ENCODE measurements around the gene FNTB.

Gene FNTB

DNA sequence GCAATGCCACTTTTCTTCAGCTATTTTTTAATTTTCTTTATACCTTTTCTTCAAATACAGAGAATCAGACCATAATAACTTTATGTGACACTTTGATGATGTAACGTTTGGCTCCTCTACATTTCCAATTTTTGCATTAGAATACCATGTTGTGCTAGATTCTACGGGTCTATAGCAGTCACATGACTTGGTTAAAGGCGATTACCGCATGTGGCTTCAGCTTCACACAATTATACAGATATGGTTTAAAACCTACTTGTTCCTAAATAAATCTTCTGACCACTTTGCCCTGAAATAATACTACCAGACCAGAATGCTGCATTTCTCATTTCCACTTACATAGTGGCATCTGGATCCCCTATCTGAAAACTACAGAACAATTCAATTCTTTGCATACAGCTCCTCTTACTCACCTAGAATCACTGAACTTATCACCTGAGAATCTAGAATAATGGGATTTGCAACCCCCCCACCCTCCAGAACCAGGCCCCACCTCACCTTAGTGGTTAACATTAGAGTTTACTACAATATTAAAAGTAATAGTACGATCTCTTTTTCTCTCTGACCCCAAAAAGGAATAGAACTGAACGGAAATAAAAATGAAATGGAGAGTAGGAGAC, 114.3 kb downstream of the FNTB start:
- intact Hi-C loops (cut with DNase I) = loop anchor here (5.0 to 10.0 kb wide), 2 partner anchors 116 to 311 kb away; partner anchors contain the start of genes FNTB and FUT8
- DNase-seq = no peak

DNA sequence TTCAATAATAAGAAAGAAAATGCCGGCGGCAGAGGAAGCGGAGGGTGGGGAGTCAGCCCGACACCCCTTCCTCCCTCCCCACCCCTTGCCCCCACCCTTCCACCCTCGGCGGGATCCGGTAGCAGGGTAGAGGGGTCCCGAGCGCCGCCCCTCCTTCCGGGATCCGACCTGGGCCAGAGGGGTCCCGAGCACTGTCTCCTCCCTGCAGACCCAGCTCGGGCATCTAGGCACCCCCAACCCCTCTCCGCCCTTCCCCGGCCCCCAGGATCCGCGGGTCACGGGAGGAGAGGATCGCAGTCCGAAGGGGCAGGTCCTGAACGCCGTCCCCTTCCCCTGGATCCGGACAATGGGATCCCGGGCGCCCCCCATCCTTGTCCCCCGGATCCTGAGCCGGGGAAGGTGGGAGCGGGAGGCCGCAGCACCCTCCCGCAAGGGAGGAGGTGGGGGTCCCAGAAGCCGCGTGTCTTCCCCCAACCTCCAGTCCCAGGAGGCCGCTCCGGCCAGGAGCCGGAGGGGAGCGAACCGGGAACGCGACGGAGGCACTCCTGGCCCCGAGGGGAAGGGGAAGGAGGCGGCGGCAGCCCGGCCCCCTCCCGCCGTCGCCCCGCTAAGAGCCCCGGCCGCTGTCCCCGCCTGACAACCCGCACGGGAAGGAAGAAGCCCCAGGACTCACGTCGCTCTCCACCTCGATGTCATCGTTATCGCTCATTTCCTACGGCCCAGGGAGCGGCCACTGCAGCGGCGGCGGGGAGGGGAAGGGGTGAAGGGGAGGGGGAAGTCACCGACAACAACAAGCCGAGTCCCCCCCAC, 115.1 kb downstream of the FNTB start:
- intact Hi-C loops (cut with DNase I) = loop anchor here (5.0 to 10.0 kb wide), 2 partner anchors 117 to 310 kb away; partner anchors contain the start of genes FNTB and FUT8
- DNase-seq = peak in 8 of 42 donors; percentile 4 to 33 (median 13)

DNA sequence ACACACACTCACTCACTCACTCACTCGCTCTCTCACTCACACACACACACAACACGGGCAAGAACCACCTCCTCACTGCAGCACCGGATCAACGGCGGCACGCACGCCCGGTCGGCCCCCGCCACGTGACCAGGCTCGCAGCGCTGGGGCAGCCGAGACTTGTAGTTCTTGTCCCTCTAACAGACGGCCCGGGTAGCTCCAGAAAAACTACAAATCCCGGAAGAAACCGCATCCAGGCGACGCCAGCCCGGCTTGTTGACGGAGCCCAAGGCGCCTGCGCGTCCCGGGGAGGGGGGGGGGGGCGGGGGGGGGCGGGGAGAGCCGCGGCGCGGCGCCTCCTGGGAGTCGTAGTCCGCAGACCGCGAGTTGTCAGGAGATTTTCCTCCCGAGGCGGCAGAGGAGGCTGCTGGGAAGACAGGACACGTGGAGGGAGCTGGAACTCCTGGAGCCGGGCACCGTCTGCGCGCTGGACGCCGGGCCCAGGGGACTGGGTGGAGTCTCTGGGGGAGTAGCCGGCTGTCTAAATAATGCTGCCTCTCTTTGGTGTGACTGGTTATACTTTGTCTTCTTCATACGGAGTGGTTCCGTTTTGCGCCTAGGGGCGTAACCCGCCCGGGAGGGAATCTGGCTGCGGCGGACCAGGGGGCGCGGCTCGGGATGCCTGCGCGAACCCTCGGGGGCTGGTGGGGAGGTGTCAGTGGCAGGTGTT, 115.9 kb downstream of the FNTB start, which contains the start of gene MAX:
Gene MAX (minus strand): TSS at position 77 of the 709 bp plus-strand sequence. CDS start 178 bp downstream, outside the sequence.
- intact Hi-C loops (cut with DNase I) = loop anchor here (5.0 to 10.0 kb wide), 2 partner anchors 118 to 310 kb away; partner anchors contain the start of genes FNTB and FUT8
- peak; percentile 98 to 100 (median 99) for DNase-seq

DNA sequence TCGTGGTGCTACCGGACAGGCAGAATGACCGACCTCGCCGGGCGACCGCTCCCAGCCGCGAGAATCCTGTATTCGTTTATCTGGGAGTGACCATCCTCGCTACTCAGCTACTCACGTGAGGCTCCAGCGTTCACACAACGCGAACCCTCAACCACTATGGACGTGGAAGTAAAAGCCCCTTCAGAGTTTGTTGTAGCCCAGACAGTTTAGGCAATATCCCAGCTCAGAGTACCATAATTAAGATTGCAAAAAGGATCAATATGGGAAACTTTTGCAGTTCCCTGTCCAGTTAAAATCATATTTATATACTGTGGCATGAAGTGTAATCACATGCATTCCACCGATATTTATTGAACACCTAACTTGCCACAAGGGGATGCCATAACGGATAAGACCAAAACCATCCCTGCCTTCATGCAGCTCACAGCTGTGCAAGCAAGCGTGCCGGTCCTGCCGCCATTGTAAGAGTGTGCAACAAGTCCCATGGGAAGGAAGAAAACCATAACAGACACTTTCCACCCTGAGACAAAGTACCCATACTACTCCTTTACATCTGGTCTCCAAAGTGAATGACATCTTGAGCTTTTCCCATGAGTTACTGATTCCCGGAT, 116.6 kb downstream of the FNTB start:
- peak in 8 of 42 donors; percentile 6 to 48 (median 26) for DNase-seq
- intact Hi-C loops (cut with DNase I) = loop anchor here (5.0 to 10.0 kb wide), 2 partner anchors 118 to 309 kb away; partner anchors contain the start of genes FNTB and FUT8

DNA sequence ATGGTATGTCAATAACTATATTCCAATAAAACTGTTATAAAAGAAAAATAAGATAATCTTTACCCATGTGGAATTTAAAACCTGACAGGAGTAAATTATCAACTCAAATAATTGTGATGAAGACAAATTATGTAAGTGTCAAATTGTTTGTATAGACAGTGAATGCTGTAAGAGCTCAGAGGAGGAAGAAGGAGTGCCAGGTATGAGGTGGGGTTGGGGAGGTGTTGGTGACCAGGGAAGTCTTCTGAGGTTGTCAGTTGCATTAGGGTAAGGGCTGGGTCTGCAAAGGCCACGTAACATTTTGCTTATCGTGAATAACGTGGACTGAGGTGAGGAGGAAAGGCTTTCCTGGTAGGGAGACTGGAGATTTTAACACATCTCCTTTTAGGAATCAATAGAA, 118.1 kb downstream of the FNTB start:
- DNase-seq = no peak

DNA sequence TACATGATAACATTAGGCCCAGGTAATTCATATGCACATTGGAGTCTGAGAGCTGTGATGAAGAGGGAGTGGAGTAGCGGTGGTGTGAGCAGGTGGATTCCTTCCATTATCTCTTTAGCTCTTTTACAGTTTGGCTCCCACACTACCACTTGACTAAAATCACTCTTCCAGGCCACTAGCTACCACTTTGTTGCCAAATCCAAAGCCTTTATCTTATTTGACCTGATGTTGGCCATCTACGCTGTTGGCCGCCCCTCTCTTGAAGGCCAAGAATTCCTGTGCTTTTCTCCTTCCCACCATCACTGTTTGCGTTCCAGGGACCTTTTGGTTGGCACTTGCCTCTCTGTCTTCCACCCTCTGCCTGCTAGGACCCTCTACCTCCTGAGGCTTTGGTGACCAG, 119.6 kb downstream of the FNTB start:
- no peak for DNase-seq

More for the DNA sequence above, 118.1 kb downstream of the FNTB start:
- intact Hi-C loops (cut with DNase I) = loop anchor here (5.0 to 10.0 kb wide), 2 partner anchors 120 to 308 kb away; partner anchors contain the start of genes FNTB and FUT8

DNA sequence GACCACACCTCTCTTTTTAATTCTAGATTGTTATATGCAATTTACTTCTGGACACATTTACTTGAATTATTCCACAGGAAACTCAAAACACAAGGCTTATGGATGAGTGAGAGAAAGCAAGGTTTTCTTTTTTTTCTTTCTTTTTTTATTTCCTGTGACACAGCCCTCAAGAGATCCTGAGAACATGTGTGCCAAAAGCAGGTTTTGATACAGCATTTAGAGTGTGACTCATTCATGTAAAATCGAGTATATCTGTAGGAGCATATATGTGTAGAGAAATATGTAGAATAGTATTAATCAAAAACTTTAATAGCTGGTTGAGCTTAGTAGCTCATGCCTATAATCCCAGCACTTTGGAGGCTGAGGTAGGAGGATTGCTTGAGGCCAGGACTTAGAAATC, 120.0 kb downstream of the FNTB start:
- DNase-seq = no peak
- intact Hi-C loops (cut with DNase I) = loop anchor here (10.0 kb wide), 1 partner anchor 122 kb away; the partner anchor contains the start of gene FNTB

More for the DNA sequence above, 119.6 kb downstream of the FNTB start:
- intact Hi-C loops (cut with DNase I) = loop anchor here (10.0 kb wide), 1 partner anchor 122 kb away; the partner anchor contains the start of gene FNTB

DNA sequence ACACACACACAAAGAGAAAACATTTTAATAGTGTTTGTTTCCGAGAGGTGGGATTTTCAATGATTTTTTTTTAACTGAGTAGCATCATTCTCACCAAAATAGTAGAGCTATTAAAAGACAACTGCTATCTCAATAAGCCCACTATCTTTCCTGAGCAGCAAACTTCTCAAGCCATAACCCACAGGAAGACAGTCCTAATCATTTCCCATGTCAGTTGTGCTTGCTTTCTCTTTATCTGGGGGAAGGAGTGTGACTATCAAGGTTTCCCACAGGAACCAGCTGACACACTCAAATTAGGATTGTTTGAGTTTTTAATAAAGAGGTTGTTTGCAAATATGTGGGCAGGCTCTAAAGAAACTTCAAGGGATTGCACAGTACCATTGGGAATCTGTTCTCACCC, 120.5 kb downstream of the FNTB start:
- intact Hi-C loops (cut with DNase I) = loop anchor here (10.0 kb wide), 1 partner anchor 122 kb away; the partner anchor contains the start of gene FNTB
- DNase-seq = no peak

DNA sequence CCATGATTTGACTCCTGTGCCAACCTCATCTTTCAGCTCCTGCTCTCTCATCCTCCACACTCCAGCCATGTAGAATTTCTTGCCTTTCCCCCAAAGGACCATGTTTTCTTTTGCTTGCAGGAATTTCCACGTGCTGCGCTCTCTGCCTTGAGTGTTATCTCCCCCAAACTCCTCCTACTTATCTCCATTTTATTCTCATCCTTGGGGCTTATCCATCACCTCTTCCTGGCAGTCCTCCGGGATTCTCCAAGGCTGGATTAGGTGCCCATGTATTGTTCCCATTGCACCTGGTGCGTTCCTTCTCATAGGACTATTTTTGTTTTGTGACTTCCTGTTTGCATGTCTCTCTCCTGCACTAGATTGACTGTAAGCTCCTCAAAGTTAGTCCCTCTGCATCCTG, 122.7 kb downstream of the FNTB start:
- DNase-seq = no peak
- intact Hi-C loops (cut with DNase I) = loop anchor here (10.0 kb wide), 1 partner anchor 125 kb away; the partner anchor contains the start of gene FNTB

DNA sequence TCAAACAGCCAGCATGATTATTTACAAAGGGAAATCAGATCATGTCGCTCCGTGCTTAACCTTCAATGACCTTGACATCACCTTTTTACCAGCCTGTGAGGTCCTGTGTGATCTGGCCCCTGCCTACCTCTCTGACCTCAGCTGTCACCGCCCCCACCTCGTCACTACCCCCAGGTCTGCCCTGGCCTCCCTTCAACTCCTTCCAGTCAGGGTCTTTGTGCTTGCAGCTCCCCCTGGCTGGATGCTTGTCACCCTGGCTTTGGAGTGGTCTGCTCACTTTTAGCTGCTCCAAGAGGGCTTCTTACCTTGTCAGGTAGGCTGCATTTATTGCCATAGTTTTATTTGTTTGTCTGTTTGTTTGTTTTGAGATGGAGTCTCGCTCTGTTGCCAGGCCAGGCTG, 123.8 kb downstream of the FNTB start:
- intact Hi-C loops (cut with DNase I) = no loop called here
- no peak for DNase-seq

Measured in head of caudate nucleus (tissue), 42 donors.